HG03432 (cell line): ENCODE data around the gene IL1RAPL1.
"Not testable (repeated sequence)": the region's sequence is repeated elsewhere in the genome, so short reads cannot be mapped to it uniquely, and the experiment has no call there.

Source experiments
- ATAC-seq: cut with Tn5 transposase; IDR thresholded peaks from one replicate; pipeline ENCODE4 v1.9.1; 2021; ENCODE audit warnings: mild to moderate bottlenecking, moderate library complexity; ENCODE audit not compliant: unreplicated experiment

The IL1RAPL1 gene

GRCh38 chrX:29237972-29238371 lies 650.7 kb downstream of the IL1RAPL1 start:
- ATAC-seq = no peak

DNA sequence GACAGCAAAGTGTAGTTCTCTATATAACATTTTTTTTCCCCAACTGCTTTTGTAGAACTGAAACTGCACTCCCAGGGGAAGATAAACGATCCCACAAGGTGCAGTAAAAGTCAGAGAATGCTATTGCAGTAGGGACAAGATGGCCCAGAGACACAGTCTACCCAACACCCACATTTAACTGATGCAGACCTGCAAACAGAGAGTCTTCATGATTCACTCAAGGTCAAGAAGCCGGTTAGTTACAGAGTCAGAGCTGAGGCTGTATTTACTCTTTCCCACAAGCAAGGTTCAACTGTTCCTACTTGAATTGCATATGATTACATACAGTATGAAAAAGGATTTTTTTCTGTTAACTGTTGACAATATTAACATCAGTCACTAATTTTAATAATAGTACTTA lies 654.6 kb downstream of the IL1RAPL1 start:
- no peak for ATAC-seq

DNA sequence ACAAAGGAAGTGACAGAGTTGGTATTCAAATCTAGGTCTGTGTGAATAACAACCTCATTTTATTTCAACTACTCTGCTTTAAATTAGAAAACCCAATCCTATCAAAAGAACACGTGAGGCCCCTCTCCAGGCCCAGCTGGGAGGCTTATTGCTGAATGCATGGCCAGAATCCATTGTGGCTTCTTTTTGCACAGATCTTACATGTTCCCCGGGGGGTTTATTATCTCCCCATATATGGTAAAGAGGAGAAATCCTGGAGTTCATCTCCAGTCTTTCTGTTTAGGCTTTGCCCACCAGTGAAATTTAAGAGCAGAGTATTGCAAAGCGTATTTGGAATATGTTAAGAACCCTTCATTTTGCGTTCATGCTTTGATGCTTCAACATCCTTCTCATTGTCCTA lies 655.6 kb downstream of the IL1RAPL1 start:
- no peak for ATAC-seq

DNA sequence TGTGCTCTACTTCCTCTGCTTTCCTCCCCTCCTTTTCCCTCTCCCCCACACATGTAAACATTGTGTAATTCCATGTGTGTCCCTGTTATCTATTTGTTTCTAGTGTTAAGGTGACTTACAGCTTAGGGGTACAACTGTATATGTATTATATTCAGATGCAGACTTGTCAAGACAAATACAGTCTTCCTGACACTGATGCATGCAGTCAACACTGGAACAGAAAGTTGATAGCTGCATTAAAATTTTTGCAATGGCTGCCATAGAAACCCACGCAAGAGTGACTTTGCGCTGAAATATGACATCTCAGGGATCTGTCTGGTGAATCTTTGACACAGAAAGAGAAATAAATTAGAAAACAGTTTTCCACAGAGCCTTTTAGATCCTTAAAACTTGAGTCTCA lies 656.7 kb downstream of the IL1RAPL1 start:
- ATAC-seq = no peak

GRCh38 chrX:29254515-29254914 lies 667.3 kb downstream of the IL1RAPL1 start:
- no peak for ATAC-seq

DNA sequence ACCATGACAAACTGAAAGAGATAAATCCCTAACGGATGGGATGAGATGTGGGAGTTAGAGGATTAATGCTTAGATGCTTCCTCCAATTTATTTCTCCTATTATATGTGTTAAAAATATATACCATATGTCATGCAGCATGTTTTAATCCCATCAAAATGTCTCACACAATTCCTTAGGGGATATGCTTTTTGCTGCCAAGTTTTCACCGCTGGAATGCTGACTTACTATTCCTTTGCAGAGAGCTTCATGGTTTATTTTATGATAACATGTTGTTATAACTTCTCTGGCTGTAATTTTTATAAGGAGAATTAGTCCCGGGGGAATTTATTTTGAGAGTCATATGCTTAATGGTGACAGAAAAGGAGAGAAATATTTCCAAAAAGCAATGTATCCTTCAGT lies 670.3 kb downstream of the IL1RAPL1 start:
- no peak for ATAC-seq

- ATAC-seq = no peak
Measured at GRCh38 chrX:29269390-29269789, 682.1 kb downstream of the IL1RAPL1 start.

DNA sequence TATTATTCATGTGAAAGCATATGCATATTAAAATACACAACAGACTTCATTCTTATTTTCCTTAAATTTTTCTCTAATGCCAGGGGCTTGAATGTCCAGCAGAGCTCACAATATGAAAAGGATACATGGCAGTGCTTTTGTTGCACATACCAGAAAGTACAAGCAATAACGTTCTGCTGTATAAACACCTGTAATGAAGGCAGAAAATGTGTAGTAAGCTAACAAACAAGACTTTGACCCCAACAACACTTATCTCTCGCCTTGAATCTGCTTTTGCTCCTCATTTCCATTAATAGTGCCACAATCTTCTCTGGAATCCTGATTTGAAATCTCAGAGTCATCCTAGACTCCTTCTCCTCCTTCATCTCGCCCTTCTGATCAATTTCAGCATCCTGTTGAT lies 687.3 kb downstream of the IL1RAPL1 start:
- no peak for ATAC-seq

- ATAC-seq = no peak
Measured at GRCh38 chrX:29275928-29276327, 688.7 kb downstream of the IL1RAPL1 start.

GRCh38 chrX:29281078-29281742 lies 694.0 kb downstream of the IL1RAPL1 start:
- ATAC-seq = no peak

- ATAC-seq = no peak
Measured at GRCh38 chrX:29285664-29286063, 698.4 kb downstream of the IL1RAPL1 start.

GRCh38 chrX:29295987-29296680 lies 708.9 kb downstream of the IL1RAPL1 start:
- ATAC-seq = no peak

DNA sequence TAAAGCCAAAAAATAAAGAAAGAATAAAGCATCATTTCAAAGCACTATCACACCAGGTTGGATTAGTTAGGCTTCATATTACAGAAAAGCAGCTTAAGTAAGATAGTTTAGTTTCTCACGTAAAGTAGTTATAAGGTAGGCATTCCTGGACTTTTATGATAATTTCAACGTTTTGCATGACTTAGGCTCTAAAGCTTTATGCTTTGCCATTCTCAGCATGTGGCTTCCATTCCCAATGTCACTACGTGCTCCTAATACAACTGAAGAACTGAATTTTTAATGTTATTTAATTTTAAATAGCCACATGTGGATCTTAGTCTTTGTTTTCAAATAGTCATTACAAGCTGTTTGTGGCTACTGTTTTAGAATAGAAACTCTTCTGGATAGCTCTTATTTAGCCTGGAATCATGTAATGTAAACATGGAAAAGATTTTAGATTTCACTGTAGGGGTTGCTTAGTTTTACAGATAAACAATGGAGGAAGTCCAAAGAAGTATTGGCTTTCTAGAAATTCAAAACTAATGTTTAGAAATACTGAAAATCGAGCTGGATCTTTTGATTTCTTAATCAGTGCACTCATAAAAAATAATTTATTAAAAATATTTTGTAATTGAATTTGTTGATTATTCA lies 710.0 kb downstream of the IL1RAPL1 start:
- no peak for ATAC-seq

- ATAC-seq = no peak
Measured at GRCh38 chrX:29299684-29300083, 712.4 kb downstream of the IL1RAPL1 start.

DNA sequence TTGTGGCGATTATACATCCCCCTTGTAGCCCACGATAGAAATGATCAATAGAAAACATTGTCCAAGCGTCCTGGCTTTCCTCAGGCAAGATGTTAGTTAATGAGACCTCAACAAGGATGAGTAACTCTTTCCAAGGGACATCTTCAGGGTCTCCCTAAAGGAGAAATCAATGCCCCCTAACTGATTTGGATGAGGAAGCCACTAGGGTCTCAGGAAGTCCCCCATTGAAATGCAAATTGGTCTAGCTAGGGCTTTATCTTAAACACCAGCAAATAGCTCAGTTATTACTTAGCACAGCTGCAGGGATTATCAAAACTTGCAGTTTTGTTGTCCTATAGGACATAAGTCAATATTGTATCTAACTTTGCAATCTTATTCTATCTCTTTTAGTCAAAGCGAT lies 721.5 kb downstream of the IL1RAPL1 start:
- ATAC-seq = no peak

DNA sequence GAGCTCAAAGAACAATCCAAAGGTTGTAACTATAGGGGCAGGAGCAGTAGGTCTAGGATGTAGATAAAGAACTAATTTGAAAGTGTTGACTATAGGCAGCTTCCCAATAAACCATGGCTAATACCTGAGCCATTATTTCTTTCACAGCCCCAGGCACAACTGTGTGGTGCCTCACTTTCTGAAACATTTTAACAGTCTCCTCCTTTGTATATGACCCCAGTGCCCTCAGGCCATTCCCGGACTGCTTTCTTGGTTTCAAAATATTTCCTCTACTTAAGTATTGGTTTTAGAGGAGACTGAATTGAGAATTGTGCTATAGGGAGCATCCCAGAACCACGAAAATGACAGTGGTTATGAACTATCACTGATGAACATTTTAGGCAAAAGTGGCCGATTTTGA lies 728.7 kb downstream of the IL1RAPL1 start:
- no peak for ATAC-seq

DNA sequence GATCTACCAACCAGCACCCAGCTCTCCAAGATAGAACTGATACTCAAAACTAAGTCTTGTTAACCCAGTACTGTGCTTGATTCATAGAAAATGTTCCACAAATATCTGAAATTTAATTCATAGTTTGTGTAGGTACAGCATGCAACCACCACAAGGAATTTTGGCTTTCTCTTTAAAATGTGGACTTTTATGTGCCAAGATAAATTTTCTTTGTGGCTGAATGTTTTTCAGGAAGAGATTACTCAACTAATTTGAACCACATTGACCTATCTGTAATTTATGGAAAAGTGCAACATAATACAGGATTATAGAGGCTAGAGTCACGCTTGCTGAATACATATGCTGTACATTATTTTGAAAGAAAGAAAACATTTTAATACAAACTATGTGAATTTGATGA lies 730.8 kb downstream of the IL1RAPL1 start:
- ATAC-seq = no peak

DNA sequence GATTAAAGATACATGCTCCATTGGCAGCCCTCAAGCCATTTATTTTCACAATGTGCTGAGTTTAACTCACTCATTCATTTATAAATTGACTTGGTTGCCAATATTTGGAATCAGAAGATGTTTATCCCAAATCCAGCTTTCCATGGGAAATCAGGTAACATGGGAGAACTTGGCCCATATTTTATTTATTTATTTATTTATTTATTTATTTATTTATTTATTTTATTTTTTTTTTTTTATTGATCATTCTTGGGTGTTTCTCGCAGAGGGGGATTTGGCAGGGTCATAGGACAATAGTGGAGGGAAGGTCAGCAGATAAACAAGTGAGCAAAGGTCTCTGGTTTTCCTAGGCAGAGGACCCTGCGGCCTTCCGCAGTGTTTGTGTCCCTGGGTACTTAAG lies 745.2 kb downstream of the IL1RAPL1 start:
- ATAC-seq = not testable (repeated sequence)

- ATAC-seq = not testable (repeated sequence)
Measured at GRCh38 chrX:29333091-29333490, 745.8 kb downstream of the IL1RAPL1 start.

DNA sequence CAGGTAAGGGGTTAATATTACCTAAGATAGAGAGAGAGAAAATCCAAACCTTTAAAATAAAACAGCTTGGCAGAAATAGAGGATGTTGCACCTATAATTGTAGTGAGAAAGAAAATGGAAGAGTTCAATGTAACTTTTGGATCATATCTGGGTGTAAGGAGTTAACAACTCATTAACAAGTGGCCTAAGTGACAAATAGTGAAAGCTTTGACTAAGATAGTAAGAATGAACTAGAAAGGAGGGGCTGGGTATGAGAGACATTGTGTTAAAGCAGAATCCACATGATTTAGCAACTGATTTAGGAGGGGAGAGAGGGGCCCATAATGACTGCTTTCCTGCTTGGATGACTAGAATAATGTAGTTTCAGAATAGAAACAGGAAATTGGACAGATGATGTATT lies 761.0 kb downstream of the IL1RAPL1 start:
- ATAC-seq = peak; percentile 78

DNA sequence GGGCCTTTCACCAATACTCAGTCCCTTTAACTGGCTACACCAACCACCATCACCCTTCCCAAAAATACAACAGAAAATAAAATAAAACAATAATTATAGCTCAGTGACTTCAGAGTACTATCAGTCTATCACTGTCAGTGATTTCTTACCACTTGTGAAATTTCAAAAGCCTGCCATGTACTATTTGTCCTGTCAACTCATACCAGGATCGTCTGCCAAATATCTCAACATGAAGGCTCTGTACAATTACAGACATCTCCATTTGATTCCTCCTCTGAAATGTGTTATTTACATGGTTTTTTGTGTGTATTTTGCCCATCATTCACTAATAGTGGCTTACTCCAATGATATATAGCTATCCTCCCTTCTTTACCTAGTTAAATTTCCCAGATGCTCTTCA lies 772.0 kb downstream of the IL1RAPL1 start:
- no peak for ATAC-seq

- ATAC-seq = not testable (repeated sequence)
Measured at GRCh38 chrX:29374765-29375164, 787.5 kb downstream of the IL1RAPL1 start.
